ENCODE data around the gene DENND1A. TPM values are rescaled to one million over a fixed set of nuclear protein-coding genes. Genes with fewer than 3 reads are reported as not detected.
A peak's percentile ranks its signal among the peaks of the same experiment; 100 is the strongest.

The DENND1A gene
- total RNA-seq, 1 donor from 2014 or later = 25.2 TPM

GRCh38 chr9:123345567-123345955, 584.4 kb downstream of the DENND1A start:
- Mint-ChIP-seq H3K4me3 (no peak overlapping the region), H3K4me1 (peaks cover 53% of the 10 kb centered on the region), H3K27ac (peak overlapping the region; percentile 96), H3K36me3 (ENCODE audit: low read depth) (no peaks in the 10 kb centered on the region), H3K9me3 (no peaks in the 10 kb centered on the region), H3K27me3 (no peaks in the 10 kb centered on the region)
- ChIA-PET CTCF (interaction anchor here (1.4 to 1.9 kb wide), 2 partner anchors 243 to 433 kb away, joined by 3 to 8 read pairs; partner anchors contain the start of gene ZBTB6), POLR2A (interaction anchor here (0.7 to 13.0 kb wide), 8 partner anchors 24 to 517 kb away, joined by 3 to 304 read pairs (median 4); partner anchors contain the start of gene PDCL)
- intact Hi-C loops (cut with micrococcal nuclease) = loop anchor here (10.0 kb wide), 1 partner anchor 881 kb away; no protein-coding TSS in a partner anchor
- TF ChIP-seq, protein P1, sequence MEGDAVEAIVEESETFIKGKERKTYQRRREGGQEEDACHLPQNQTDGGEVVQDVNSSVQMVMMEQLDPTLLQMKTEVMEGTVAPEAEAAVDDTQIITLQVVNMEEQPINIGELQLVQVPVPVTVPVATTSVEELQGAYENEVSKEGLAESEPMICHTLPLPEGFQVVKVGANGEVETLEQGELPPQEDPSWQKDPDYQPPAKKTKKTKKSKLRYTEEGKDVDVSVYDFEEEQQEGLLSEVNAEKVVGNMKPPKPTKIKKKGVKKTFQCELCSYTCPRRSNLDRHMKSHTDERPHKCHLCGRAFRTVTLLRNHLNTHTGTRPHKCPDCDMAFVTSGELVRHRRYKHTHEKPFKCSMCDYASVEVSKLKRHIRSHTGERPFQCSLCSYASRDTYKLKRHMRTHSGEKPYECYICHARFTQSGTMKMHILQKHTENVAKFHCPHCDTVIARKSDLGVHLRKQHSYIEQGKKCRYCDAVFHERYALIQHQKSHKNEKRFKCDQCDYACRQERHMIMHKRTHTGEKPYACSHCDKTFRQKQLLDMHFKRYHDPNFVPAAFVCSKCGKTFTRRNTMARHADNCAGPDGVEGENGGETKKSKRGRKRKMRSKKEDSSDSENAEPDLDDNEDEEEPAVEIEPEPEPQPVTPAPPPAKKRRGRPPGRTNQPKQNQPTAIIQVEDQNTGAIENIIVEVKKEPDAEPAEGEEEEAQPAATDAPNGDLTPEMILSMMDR (IDR thresholded peaks at IDR 0.05) = no peak
- no peak for DNase-seq
- no peak for ATAC-seq (ENCODE audit: low read depth)

DNA sequence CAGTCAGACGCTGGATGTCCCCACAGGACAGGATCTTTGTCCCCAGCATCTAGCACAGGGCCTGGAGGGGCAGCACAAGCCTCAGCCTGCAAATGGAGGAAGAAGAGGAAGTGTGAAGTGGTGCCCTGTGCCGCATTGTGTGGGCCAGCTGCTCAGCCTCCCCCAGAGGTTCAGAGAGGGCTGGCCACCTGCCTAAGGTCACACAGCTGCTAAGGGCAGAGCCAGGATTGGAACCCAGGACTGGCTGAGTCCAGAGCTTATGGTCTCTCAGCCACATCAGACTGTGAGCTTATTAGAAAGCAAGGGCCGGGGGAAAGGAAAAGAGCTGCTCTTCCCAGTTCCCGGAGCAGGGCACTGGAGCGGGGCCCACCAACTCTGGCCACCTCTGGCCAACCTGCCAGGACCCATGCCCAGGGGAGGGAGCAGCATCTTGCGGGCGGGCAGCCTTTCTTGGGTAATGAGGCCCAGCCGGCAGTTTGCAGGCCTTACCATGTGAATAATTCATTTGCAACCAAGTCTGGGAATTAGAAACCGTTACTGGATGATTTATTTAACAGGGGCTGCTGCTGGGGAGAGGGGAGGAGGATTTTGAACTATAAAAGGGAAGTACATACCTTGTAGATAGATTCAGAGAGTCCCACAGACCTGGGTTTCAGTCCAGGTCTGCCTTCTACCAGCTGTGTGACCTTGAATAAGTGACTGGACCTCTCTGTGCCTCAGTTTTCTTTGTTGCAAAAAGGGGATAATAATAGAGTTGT, 585.6 kb downstream of the DENND1A start:
- Mint-ChIP-seq H3K4me3 (no peak overlapping the region), H3K9me3 (no peaks in the 10 kb centered on the region), H3K36me3 (ENCODE audit: low read depth) (no peaks in the 10 kb centered on the region), H3K27ac (peak overlapping the region; percentile 96), H3K27me3 (no peaks in the 10 kb centered on the region), H3K4me1 (peaks cover 55% of the 10 kb centered on the region)
- POLR2A ChIA-PET = interaction anchor here (0.6 to 13.0 kb wide), 21 partner anchors 8 to 431 kb away, joined by 3 to 304 read pairs (median 5); partner anchors contain the start of genes STRBP and ZBTB6
- DNase-seq (no peak), ATAC-seq (ENCODE audit: low read depth) (no peak)
- TF ChIP-seq, protein P1 (IDR thresholded peaks at IDR 0.05) = no peak
- CTCF ChIA-PET = interaction anchor here (1.1 to 2.0 kb wide), 4 partner anchors 111 to 263 kb away, joined by 3 to 10 read pairs (median 7); no protein-coding TSS in a partner anchor
- intact Hi-C loops (cut with micrococcal nuclease) = loop anchor here (5.0 to 10.0 kb wide), 2 partner anchors 873 to 880 kb away; no protein-coding TSS in a partner anchor

- POLR2A ChIA-PET = interaction anchor here (0.7 to 13.0 kb wide), 20 partner anchors 8 to 430 kb away, joined by 3 to 304 read pairs (median 4); partner anchors contain the start of genes STRBP and ZBTB6
- peak overlapping the region; percentile 56 for H3K4me3 Mint-ChIP-seq
- H3K36me3 Mint-ChIP-seq (ENCODE audit: low read depth) = no peaks in the 10 kb centered on the region
- H3K9me3 Mint-ChIP-seq = no peaks in the 10 kb centered on the region
- ATAC-seq (ENCODE audit: low read depth) (peak; percentile 38), DNase-seq (peak; percentile 51)
- peaks cover 62% of the 10 kb centered on the region for H3K4me1 Mint-ChIP-seq
- TF ChIP-seq, protein P1 (IDR thresholded peaks at IDR 0.05) = no peak
- CTCF ChIA-PET = interaction anchor here (1.1 to 2.0 kb wide), 4 partner anchors 74 to 262 kb away, joined by 3 to 10 read pairs (median 4); no protein-coding TSS in a partner anchor
- H3K27me3 Mint-ChIP-seq = no peaks in the 10 kb centered on the region
- H3K27ac Mint-ChIP-seq = peak overlapping the region; percentile 96
- intact Hi-C loops (cut with micrococcal nuclease) = loop anchor here (1.0 to 10.0 kb wide), 4 partner anchors 108 to 879 kb away; partner anchors contain the start of gene RC3H2
These were observed 586.3 kb downstream of the DENND1A start for GRCh38 chr9:123343443-123344191.

GRCh38 chr9:123342247-123342646, 587.7 kb downstream of the DENND1A start:
- ChIA-PET CTCF (interaction anchor here (1.7 kb wide), 1 partner anchor 73 kb away, joined by 3 read pairs; no protein-coding TSS in a partner anchor), POLR2A (interaction anchor here (0.7 to 13.0 kb wide), 4 partner anchors 21 to 110 kb away, joined by 3 to 304 read pairs (median 8); no protein-coding TSS in a partner anchor)
- H3K36me3 Mint-ChIP-seq (ENCODE audit: low read depth) = no peaks in the 10 kb centered on the region
- TF ChIP-seq, protein P1 (IDR thresholded peaks at IDR 0.05) = no peak
- H3K27ac Mint-ChIP-seq = peak overlapping the region; percentile 96
- intact Hi-C loops (cut with micrococcal nuclease) = loop anchor here (2.0 to 10.0 kb wide), 3 partner anchors 437 to 877 kb away; partner anchors contain the start of gene RC3H2
- H3K4me3 Mint-ChIP-seq = peak overlapping the region; percentile 37
- H3K4me1 Mint-ChIP-seq = peaks cover 75% of the 10 kb centered on the region
- no peak for ATAC-seq (ENCODE audit: low read depth)
- no peaks in the 10 kb centered on the region for H3K27me3 Mint-ChIP-seq
- no peak for DNase-seq
- H3K9me3 Mint-ChIP-seq = no peaks in the 10 kb centered on the region

Data from activated B cell treated with CpG ODN at 0.5 μM for 24 hours (primary cell).